Mesodermal cell (in vitro differentiated cells): Measurements from ENCODE around the gene SLC25A48.

Source experiments
- H3K27ac ChIP-seq: 2 replicates; pipeline ENCODE4 v1.7.0; 2013; ENCODE audit warnings: mild to moderate bottlenecking, low read depth, low read length, moderate library complexity; ENCODE audit not compliant: severe bottlenecking
- H3K36me3 ChIP-seq: 2 replicates; pipeline ENCODE4 v1.7.1; 2013; ENCODE audit warnings: mild to moderate bottlenecking, low read length, moderate library complexity; ENCODE audit not compliant: control insufficient read depth, insufficient read depth
- H3K4me1 ChIP-seq: one replicate; pipeline ENCODE4 v1.7.1; 2013; ENCODE audit warnings: mild to moderate bottlenecking, low read length; ENCODE audit not compliant: insufficient read depth, control insufficient read depth, poor library complexity, severe bottlenecking
- H3K4me3 ChIP-seq: 2 replicates; pipeline ENCODE4 v1.7.0; 2013; ENCODE audit warnings: low read length, control low read depth, mild to moderate bottlenecking; ENCODE audit not compliant: insufficient read depth, poor library complexity, severe bottlenecking; ENCODE audit errors: extremely low read depth
- H3K9me3 ChIP-seq: 2 replicates; pipeline ENCODE4 v1.7.1; 2013; ENCODE audit warnings: mild to moderate bottlenecking, low read length, moderate library complexity; ENCODE audit not compliant: control insufficient read depth
- WGBS, 2 experiments: methylation state at CpG; one replicate each; pipeline ENCODE4 v1.1.5; 2013; ENCODE audit warnings: missing lambda C conversion rate in 2 of 2; ENCODE audit not compliant: insufficient coverage in 2 of 2; 5-methylcytosine and 5-hydroxymethylcytosine counted together

SLC25A48 gene

DNA sequence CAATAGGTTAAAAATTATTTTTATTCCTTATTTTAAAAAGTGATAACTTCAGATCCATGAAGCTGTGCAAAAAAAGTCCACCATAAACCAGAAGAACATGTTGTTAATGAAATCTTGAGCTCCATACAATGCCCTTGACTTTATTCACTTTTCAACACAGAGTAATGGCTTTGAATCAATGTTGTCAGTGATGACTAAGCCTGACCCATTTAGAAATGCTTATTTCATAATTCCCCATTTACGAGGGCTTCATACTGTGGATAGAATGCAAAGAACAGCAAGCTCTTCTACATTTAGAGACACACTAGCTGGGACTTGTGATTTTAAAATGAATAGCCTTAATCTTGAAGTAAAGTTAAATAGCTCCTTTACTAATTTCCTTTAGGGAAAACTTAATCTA, 86.9 kb downstream of the SLC25A48 start:
- H3K4me1 ChIP-seq, result no peaks in the 10 kb centered on the region
- H3K36me3 ChIP-seq, result no peaks in the 10 kb centered on the region
- no peaks in the 10 kb centered on the region for H3K9me3 ChIP-seq
- no peak overlapping the region for H3K4me3 ChIP-seq
- no peak overlapping the region for H3K27ac ChIP-seq
- WGBS, 2 experiments, result no CpG with 5 or more reads among the region's 1 CpG

DNA sequence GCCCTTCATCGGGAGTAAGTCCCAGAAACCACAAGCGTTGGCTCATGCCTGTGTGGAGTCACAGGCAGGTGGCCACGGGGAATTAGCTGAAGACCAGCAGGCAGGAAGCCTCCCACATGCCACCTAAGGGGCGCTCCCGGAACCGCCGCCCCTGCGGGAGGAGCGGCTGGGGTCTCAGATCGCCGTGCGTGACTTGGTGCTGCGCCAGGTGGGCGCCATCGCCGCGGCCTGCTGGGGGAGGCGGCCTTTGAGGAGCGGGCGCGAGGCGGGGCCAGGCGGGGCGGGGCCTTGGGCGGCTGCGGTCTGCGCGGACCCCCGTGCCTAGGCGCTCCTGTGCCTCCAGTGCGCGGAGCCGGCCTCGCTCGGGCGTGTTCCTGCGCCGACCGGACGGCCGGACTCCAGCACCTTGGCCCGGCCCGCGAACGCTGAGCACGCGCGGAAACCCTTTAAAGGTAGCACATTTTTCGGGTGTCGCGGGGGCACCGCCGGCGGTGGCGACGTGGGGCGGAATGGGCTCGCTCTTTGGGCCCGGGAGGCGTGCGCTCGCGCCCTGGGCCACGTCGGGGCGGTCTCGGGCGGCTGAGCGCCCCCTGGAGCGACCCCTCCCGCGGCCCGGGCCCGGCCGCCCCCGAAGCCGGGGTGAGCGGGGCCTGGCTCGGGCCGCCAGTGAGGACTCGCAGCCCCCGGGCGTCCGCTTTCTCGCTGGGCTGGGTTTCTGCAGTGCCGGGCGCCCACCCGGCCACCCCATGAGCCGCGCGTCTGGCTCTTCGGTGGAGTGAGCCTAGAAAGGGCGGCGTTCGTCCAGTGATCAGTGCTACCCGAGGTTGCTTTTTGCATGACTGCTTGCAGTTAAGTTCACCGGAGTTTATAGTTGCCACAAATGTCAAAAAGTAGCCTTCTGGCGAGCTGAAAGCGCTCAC, 95.8 kb downstream of the SLC25A48 start:
- H3K36me3 ChIP-seq, result no peaks in the 10 kb centered on the region
- peak overlapping the region; percentile 29 for H3K4me3 ChIP-seq
- no peaks in the 10 kb centered on the region for H3K4me1 ChIP-seq
- no peak overlapping the region for H3K27ac ChIP-seq
- WGBS, 2 experiments, result 2% methylated on average over 96 to 98 of the region's 99 CpGs
- no peaks in the 10 kb centered on the region for H3K9me3 ChIP-seq

DNA sequence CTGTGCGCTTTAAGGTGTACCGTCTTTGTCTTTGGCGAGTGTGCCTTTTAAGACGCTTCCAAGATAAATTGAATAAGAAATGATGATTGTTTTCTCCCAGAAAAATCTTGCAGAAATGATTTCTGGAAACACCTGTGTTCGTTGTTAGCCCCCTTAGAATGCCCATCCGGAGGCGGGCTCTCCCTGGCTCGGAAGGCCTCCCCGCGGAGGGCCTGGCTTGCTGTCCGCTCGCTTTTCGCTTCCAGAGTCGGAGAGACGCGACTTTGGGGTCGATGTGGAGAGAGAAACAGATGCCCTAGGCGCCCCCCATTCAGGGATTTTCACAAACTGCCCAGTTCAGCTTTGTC, 96.5 kb downstream of the SLC25A48 start:
- Histone ChIP-seq H3K4me1 (no peaks in the 10 kb centered on the region), H3K4me3 (peak overlapping the region; percentile 29), H3K9me3 (no peaks in the 10 kb centered on the region), H3K27ac (no peak overlapping the region), H3K36me3 (no peaks in the 10 kb centered on the region)
- 7 to 14% methylated on average over 7 of the region's 18 CpGs for WGBS, 2 experiments

DNA sequence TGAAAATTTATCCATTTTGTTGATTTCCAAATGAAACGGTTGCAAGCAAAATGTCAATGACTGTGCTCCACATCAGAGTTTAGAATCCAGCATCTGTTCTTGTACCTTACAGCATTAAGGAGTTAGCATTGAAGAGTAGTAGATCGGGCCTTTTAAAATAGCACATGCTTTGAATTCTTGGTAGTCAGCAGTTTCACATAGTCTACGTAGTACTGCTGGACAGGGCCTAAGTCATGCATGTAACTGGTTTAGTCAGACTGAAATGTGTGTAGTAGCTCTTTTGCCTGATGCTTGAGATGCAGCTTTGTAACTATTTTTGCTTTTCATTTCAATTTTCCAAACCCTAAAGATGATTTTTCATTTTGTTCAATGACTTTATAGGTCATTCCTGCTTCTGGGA, 100.5 kb downstream of the SLC25A48 start:
- no peaks in the 10 kb centered on the region for H3K36me3 ChIP-seq
- no peaks in the 10 kb centered on the region for H3K4me1 ChIP-seq
- no peaks in the 10 kb centered on the region for H3K9me3 ChIP-seq
- no peak overlapping the region for H3K27ac ChIP-seq
- 73 to 93% methylated on average over 3 of the region's 3 CpGs for WGBS, 2 experiments
- no peak overlapping the region for H3K4me3 ChIP-seq

DNA sequence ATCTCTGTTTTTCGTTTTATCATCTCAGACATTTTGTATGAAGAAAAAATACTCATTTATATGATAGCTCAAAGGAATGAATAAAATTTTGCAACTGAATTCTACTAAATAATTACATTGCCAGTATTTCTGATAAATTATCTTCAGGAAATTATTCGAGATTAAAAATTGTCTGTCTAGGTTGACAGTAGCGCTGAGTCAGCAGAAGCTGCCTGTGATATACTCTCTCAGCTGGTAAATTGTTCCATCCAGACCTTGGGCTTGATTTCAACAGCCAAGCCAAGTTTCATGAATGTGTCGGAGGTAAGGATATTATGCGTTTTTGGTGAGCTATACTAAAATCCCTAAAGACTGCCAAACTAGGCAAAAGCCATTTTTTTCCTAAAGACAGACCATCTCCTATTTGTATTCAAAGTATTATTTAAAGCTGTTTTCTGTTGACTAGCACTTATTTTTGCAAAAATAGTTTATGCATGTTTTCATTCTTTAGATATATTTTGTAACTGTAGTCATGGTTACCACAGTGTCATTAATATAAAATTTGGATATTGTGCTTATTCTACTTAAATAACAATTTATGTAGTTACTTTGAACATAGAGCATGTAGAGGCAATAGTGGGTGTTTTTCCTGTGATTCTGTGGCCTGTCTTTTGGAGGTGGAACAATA, 102.9 kb downstream of the SLC25A48 start:
- Histone ChIP-seq H3K4me3 (no peak overlapping the region), H3K36me3 (no peaks in the 10 kb centered on the region), H3K4me1 (no peaks in the 10 kb centered on the region), H3K9me3 (no peaks in the 10 kb centered on the region), H3K27ac (no peak overlapping the region)
- WGBS, 2 experiments, result 90 to 95% methylated on average over 2 to 3 of the region's 5 CpGs
